ENCODE measurements around the gene ENAM. TPM values are rescaled to one million over a fixed set of nuclear protein-coding genes. Genes with fewer than 3 reads are reported as not detected.

Gene ENAM
- total RNA-seq, 1 donor from 2014 or later: 0.12 TPM

GRCh38 chr4:70601422-70602039 lies 27.0 kb upstream of the ENAM start:
- intact Hi-C loops (cut with DNase I): no loop called here
- Histone ChIP-seq H3K4me3 (no peak overlapping the region), H3K36me3 (no peaks in the 10 kb centered on the region), H3K4me1 (no peaks in the 10 kb centered on the region), H3K27ac (no peak overlapping the region), H3K9me3 (no peaks in the 10 kb centered on the region), H3K27me3 (ENCODE audit: low read depth) (no peaks in the 10 kb centered on the region)
- no peak for DNase-seq
- TF ChIP-seq CTCF (IDR thresholded peaks at IDR 0.05): peak; percentile 71
- peak; percentile 83 to 86 for ATAC-seq

GRCh38 chr4:70603856-70604255 lies 24.7 kb upstream of the ENAM start:
- peak in 1 of 2 donors; percentile 80 for ATAC-seq
- H3K4me1 ChIP-seq: no peaks in the 10 kb centered on the region
- H3K4me3 ChIP-seq: no peak overlapping the region
- no peak overlapping the region for H3K27ac ChIP-seq
- no peak for TF ChIP-seq CTCF (IDR thresholded peaks at IDR 0.05)
- H3K27me3 ChIP-seq (ENCODE audit: low read depth): no peaks in the 10 kb centered on the region
- no peak for DNase-seq
- no peaks in the 10 kb centered on the region for H3K9me3 ChIP-seq
- intact Hi-C loops (cut with DNase I): no loop called here
- H3K36me3 ChIP-seq: no peaks in the 10 kb centered on the region

GRCh38 chr4:70606459-70606858 lies 22.1 kb upstream of the ENAM start:
- no peaks in the 10 kb centered on the region for H3K9me3 ChIP-seq
- no peaks in the 10 kb centered on the region for H3K36me3 ChIP-seq
- no peak overlapping the region for H3K4me3 ChIP-seq
- no peak for ATAC-seq
- no peak for DNase-seq
- intact Hi-C loops (cut with DNase I): no loop called here
- H3K27ac ChIP-seq: no peak overlapping the region
- no peak for TF ChIP-seq CTCF (IDR thresholded peaks at IDR 0.05)
- H3K4me1 ChIP-seq: no peaks in the 10 kb centered on the region
- no peaks in the 10 kb centered on the region for H3K27me3 ChIP-seq (ENCODE audit: low read depth)

GRCh38 chr4:70607334-70607853 lies 21.1 kb upstream of the ENAM start:
- Histone ChIP-seq H3K36me3 (no peaks in the 10 kb centered on the region), H3K27me3 (ENCODE audit: low read depth) (no peaks in the 10 kb centered on the region), H3K4me3 (no peak overlapping the region), H3K9me3 (no peaks in the 10 kb centered on the region), H3K27ac (no peak overlapping the region), H3K4me1 (no peaks in the 10 kb centered on the region)
- intact Hi-C loops (cut with DNase I): no loop called here
- no peak for TF ChIP-seq CTCF (IDR thresholded peaks at IDR 0.05)
- DNase-seq: no peak
- ATAC-seq: no peak

GRCh38 chr4:70608324-70608723 lies 20.2 kb upstream of the ENAM start:
- ATAC-seq: no peak
- Histone ChIP-seq H3K9me3 (no peaks in the 10 kb centered on the region), H3K27ac (no peak overlapping the region), H3K36me3 (no peaks in the 10 kb centered on the region), H3K4me1 (peaks cover 8% of the 10 kb centered on the region), H3K27me3 (ENCODE audit: low read depth) (no peaks in the 10 kb centered on the region), H3K4me3 (no peak overlapping the region)
- intact Hi-C loops (cut with DNase I): no loop called here
- no peak for DNase-seq
- TF ChIP-seq CTCF (IDR thresholded peaks at IDR 0.05): no peak

Measured in lower lobe of right lung (tissue), 2 donors.